Measurements from ENCODE around the gene FREM1.

GRCh38 chr9:14843163-14843562, 67.1 kb downstream of the FREM1 start:
- TF ChIP-seq, protein P1, sequence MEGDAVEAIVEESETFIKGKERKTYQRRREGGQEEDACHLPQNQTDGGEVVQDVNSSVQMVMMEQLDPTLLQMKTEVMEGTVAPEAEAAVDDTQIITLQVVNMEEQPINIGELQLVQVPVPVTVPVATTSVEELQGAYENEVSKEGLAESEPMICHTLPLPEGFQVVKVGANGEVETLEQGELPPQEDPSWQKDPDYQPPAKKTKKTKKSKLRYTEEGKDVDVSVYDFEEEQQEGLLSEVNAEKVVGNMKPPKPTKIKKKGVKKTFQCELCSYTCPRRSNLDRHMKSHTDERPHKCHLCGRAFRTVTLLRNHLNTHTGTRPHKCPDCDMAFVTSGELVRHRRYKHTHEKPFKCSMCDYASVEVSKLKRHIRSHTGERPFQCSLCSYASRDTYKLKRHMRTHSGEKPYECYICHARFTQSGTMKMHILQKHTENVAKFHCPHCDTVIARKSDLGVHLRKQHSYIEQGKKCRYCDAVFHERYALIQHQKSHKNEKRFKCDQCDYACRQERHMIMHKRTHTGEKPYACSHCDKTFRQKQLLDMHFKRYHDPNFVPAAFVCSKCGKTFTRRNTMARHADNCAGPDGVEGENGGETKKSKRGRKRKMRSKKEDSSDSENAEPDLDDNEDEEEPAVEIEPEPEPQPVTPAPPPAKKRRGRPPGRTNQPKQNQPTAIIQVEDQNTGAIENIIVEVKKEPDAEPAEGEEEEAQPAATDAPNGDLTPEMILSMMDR (IDR thresholded peaks at IDR 0.05), result no peak
- no peak for TF ChIP-seq EZH2 (IDR thresholded peaks at IDR 0.05; ENCODE audit: borderline replicate concordance, insufficient read depth, low read depth, low read length, poor library complexity, severe bottlenecking)
